Lower leg skin (tissue), 3 donors: ENCODE data around the gene GRIK4.

Experiments
- POLR2A ChIP-seq, 2 donors: fragments of 450-650 bp; IDR thresholded peaks; one replicate each; pipeline ENCODE4 v1.6.1; 2016 to 2017; ENCODE audit warnings: antibody characterized with exemption in 2 of 2, mild to moderate bottlenecking in 1 of 2, moderate library complexity in 1 of 2
- TF ChIP-seq, protein P1 (sequence below), 3 donors: fragments of 450-650 bp; IDR thresholded peaks; one replicate each; pipeline ENCODE4 v1.5.1; 2016; ENCODE audit warnings: antibody characterized with exemption in 3 of 3, mild to moderate bottlenecking in 3 of 3, moderate library complexity in 2 of 3

DNA sequence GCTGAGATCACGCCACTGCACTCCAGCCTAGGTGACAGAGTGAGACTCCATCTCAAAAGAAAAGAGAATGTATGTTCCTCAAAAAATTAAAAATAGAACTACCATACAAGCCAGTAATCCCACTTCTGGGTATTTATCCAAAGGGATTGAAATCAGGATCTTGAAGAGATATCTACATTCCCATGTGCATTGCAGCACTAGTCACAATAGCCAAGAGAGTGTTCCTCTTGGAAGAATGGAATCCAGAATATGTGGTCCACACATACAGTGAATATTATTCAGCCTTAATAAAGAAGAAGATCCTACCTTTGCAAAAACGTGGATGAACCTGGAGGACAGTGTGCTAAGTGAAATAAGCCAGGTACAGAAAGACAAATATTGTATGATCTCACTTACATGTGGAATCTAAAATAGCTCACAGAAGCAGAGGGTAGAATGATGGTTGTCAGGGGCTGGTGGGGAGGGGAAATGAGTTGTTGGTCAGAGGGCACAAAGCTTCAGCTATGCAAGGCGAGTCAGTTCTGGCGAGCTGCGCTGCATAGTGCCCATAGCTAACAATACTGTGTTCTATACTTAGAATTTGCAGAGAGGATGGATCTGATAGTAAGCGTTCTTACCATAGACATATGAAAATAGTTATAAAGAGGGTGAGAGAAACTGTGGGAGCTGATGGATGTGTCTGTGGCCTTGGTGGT, 32.1 kb downstream of the GRIK4 start:
- TF ChIP-seq, protein P1, sequence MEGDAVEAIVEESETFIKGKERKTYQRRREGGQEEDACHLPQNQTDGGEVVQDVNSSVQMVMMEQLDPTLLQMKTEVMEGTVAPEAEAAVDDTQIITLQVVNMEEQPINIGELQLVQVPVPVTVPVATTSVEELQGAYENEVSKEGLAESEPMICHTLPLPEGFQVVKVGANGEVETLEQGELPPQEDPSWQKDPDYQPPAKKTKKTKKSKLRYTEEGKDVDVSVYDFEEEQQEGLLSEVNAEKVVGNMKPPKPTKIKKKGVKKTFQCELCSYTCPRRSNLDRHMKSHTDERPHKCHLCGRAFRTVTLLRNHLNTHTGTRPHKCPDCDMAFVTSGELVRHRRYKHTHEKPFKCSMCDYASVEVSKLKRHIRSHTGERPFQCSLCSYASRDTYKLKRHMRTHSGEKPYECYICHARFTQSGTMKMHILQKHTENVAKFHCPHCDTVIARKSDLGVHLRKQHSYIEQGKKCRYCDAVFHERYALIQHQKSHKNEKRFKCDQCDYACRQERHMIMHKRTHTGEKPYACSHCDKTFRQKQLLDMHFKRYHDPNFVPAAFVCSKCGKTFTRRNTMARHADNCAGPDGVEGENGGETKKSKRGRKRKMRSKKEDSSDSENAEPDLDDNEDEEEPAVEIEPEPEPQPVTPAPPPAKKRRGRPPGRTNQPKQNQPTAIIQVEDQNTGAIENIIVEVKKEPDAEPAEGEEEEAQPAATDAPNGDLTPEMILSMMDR (IDR thresholded peaks at IDR 0.05), result no peak
- TF ChIP-seq POLR2A (IDR thresholded peaks at IDR 0.05), result no peak
